HEK293T (cell line): ENCODE measurements around the gene FHOD3.

Experiments
- FOXK2 ChIP-seq: fragments of 450-650 bp; IDR thresholded peaks from 2 replicates; pipeline ENCODE4 v1.6.1; 2016; ENCODE audit warnings: mild to moderate bottlenecking
- FOXM1 ChIP-seq: fragments of 450-650 bp; IDR thresholded peaks from 2 replicates; pipeline ENCODE4 v1.6.1; 2017; ENCODE audit warnings: mild to moderate bottlenecking, borderline replicate concordance
- SP1 ChIP-seq: fragments of 450-650 bp; IDR thresholded peaks from 2 replicates; pipeline ENCODE4 v1.6.1; 2017

- TF ChIP-seq SP1: no peak
- no peak for TF ChIP-seq FOXM1
- TF ChIP-seq FOXK2: no peak
Observed at GRCh38 chr18:36798738-36799473, 501.4 kb downstream of the FHOD3 start.
